ENCODE measurements around the gene PDE6G. TPM values are rescaled to one million over a fixed set of nuclear protein-coding genes. Genes with fewer than 3 reads are reported as not detected.

Gene PDE6G
- polyA plus RNA-seq, 4 donors, result 10.3 to 17.5 (median 15.2) TPM

DNA sequence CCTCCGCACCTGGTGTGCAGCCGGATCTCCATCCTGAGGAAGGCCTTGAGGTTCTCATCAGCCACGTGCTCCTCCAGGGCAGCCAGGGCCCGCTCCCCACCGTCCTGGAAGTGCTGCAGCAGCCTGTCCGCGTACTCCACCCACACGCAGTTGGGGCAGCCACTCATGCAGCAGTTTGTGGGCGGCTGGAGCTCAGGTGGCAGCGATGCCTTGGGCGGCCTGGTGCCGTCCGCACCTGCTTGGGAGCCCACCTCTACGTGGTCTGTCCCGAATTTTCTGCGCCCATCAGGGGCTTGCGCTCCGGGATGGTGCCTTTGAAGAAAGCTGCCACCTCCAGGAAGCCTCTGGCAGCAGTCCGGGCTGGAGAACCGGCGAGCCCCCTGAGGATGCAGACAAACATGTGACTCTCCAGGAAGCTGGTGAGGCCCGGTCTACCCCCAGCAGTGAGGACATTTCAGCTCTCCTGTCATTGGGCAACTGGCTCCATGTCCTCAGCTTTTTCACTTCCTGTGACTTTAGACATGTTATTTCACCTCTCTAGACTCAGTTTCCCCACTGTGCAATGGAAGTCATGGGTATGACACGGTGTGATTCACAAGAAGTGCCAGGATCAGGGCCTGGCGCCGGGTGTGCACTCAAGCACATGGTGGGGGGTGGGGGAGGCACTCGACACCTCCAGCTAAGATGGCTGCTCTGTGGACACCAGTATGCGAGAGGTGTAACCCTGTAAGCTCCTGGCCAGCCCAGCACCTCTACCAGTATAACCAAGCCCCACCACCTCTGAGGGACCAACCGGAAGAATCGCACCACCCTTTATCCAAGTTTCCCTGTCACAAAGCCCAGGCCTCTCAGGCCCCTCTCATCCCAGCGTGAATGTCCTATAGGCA lies 9.1 kb upstream of the PDE6G start:
- no peak for DNase-seq (ENCODE audit: low read depth in 4 of 4, low spot score in 3 of 4)

DNA sequence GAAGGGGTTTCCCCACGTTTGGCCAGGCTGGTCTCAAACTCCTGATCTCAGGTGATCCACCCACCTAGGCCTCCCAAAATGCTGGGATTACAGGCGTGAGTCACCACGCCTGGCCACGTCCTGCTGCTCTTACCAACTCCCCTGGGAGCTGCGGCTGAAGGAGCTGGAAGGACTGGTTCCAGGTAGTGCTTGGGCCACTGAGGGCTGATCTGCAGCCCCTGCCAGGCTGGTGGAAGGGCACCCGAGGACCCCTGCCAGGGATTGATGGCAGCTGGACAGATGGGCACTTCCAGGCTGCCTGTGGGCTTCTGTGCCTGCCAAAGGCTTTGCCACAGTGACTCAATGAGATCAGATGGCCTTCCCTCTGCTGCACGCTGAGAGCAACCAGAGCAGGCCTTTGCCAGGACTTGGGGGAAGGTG lies 7.7 kb upstream of the PDE6G start:
- DNase-seq (ENCODE audit: low read depth in 4 of 4, low spot score in 3 of 4), result no peak

DNA sequence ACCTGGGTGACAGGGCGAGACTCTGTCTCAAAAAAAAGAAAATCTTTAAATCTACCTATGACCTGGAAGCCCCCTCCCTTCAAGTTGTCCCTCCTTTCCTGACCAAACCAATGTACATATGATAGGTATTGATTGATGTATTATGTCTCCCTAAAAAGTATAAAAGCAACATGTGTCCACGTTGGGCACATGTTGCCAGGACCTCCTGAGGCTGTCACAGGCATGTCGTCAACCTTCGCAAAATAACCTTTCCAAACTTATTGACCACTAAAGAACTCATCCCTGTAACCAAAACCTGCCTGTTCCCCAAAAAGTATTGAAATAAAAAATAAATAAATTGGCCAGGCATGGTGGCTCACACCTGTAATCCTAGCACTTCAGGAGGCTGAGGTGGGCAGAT lies 5.7 kb upstream of the PDE6G start:
- no peak for DNase-seq (ENCODE audit: low read depth in 4 of 4, low spot score in 3 of 4)

DNA sequence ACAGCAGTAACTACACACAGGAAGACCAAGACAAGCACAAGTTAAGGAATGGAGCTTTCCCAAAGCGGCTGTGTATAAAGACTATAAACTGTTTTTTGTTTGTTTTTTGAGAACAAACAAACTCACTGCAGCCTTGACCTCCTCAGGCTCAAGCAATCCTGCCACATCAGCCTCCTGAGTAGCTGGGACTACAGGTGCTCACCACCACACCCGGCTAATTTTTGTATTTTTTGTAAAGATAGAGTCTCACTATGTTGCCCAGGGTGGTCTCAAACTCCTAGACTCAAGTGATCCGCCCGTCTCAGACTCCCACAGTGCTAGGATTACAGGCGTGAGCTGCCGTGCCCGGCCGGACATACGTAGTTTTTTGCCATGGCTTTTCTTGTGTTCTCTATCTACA lies 4.1 kb upstream of the PDE6G start:
- no peak for DNase-seq (ENCODE audit: low read depth in 4 of 4, low spot score in 3 of 4)

DNA sequence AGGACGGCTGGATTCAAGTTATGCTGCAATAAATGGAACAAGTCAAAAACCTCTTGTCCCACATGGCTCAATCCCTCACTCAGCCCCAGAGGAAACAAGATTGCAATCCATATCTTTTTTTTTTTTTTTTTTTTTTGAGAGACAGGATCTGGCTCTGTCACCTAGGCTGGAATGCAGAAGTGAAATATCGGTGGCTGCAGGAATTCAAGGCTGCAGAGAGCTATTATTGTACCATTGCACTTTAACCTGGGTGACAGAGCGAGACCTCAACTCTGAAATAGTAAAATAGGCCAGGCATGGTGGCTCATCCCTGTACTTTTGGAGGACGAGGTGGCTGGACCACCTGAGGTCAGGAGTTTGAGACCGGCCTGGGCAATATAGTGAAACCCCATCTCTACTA lies 2.7 kb upstream of the PDE6G start:
- no peak for DNase-seq (ENCODE audit: low read depth in 4 of 4, low spot score in 3 of 4)

DNA sequence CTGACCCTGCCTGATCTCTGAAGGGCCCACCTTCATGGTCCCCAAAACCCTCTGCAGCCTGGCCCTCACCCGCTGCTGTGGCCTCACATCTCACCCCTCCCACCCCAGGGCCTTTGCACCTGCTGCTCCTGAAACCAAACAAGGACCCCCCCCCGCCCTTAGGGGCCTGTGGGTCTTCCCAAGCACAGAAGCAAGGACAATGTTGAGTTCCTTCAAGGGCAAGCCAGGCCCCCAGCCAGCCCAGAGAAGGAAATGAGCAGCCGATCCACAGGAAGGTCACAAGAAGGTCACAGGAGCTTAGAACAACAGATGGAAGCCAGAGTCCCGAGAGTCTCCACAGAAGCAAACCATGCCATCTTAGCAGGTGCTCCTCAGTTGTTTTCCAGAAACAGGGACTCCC lies 493 bp upstream of the PDE6G start:
- no peak for DNase-seq (ENCODE audit: low read depth in 4 of 4, low spot score in 3 of 4)

DNA sequence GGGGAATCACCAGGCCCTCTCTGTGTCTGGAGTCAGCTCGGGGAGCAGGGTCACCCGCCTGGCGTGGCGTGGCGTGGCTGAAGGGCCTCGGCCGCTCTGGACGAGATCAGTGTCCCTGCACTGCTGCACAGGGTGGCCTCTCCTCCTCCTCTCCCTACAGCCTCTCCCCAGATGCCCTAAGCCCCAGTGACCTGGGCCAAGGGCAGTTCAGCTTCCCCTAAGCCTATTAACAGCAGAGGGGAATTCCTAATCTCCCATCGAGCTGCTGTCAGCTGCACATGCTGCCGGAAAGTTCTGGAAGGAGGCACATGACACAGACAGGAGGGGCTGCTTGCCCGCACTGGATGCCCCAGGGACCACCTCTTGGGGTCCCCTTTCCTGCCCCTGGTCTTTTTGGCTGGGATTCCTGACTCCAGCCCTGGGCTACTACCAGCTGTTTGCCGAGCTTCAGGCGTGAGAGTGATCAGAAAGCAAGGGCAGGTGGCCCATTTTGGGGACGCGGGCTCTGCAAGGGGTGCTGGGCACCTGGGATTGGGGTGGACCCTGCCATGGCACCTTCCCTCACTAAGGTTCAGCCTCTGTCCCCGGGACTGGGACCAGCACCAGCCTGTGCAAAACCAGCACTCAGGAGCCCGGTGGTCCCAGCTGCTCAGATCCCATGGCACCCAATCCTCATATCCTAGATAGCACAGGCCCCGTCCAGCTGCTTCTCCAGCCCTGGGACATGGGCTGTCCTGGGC lies 794 bp downstream of the PDE6G start:
- no peak for DNase-seq (ENCODE audit: low read depth in 4 of 4, low spot score in 3 of 4)

DNA sequence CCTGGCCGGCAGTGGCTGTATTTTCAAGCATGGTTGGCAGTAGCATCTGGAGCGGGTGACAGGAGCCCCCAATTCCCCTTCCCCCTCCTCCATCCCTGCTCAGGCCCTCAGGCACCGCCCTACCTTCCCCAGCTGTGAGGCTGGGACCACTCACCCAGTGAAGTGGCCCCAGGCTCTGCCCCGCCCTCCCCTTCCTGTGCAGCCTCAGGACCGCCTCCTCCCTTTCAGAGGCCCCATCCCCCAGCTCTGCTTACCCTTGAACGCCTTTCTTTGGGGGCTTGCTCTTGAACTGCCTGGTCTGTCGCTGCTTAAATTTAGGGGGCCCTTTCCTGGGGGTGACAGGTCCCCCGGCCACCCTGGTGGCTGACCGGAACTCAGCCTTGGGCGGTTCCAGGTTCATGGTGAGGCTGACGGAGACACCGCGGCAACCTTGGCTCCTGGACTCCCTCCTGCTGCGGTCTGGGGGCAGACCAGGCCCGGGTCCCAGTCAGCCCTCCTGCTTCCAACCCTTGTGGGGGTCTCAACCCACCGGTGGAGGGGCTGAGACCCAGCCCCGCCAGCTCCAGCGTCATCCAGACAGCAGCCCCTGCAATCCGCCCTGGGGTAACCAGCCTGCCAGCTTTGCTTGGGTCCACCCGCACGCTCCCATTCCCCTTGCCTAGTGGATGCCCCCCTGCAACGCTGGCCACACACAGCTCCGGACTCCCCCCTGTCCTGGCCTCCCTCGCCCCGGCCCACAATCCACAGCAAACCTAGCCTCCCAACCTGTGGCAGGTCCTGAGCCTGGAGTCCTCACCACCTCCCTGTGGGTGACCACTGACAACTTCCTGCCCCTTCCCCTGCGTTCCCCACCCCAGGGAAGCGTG lies 3.2 kb downstream of the PDE6G start:
- DNase-seq (ENCODE audit: low read depth in 4 of 4, low spot score in 3 of 4), result no peak

DNA sequence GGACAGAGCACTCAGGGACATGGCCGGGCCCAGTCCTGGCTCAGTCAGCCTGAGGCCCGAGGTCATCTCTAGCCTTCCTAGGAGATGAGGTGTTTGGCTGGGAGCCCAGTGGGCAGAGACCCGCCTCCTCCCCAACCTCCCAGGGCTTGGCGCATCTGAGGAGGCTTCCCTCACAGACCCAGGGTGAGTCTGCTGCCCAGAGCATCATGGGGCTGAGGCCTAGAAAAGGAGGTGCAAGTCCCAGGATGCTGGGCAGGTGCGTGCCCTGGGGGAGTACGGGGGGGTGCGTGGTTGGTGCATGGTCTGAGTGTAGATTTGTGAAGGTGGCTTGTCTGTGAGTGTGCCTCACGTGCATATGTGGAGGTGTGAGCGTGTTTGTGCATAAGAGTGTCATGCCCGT lies 4.7 kb downstream of the PDE6G start:
- DNase-seq (ENCODE audit: low read depth in 4 of 4, low spot score in 3 of 4), result no peak

DNA sequence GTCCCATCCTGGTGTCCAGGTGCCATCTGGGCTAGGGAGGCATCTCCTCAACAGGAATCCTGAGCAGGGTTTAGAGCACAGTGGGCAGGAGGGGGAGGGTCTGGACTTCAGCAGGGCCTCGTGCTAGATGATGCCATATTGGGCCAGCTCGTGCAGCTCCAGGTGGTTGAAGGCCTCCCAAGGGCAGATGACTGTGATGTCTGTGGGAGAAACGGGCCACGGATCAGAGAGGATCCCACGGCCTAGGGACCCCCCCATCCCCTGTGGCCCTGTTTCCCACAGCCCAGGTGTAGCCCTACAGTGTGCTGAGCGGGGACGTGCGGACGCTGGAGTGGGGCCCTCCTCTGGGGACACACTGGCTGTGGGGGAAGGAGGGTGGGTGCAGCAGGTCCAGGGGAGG lies 5.4 kb downstream of the PDE6G start:
- no peak for DNase-seq (ENCODE audit: low read depth in 4 of 4, low spot score in 3 of 4)

DNA sequence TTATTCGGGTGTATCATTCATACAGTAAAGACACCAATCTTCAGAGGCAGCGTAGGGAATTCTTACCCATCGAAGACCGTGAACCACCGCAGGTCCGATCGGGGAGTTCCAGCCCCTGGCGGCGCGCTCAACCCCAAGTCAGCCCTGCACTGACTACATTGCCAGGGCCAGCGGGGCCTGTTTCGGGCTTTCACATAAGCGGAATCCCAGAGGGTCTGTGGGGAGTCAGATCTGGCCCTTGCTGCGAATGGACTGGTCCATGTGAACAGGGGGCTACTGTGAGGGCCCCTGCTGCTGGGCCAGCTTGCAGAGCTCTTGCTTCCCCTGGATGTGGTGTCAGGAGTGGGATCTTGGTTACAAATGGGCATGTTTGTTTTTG lies 7.6 kb downstream of the PDE6G start:
- DNase-seq (ENCODE audit: low read depth in 4 of 4, low spot score in 3 of 4), result no peak

DNA sequence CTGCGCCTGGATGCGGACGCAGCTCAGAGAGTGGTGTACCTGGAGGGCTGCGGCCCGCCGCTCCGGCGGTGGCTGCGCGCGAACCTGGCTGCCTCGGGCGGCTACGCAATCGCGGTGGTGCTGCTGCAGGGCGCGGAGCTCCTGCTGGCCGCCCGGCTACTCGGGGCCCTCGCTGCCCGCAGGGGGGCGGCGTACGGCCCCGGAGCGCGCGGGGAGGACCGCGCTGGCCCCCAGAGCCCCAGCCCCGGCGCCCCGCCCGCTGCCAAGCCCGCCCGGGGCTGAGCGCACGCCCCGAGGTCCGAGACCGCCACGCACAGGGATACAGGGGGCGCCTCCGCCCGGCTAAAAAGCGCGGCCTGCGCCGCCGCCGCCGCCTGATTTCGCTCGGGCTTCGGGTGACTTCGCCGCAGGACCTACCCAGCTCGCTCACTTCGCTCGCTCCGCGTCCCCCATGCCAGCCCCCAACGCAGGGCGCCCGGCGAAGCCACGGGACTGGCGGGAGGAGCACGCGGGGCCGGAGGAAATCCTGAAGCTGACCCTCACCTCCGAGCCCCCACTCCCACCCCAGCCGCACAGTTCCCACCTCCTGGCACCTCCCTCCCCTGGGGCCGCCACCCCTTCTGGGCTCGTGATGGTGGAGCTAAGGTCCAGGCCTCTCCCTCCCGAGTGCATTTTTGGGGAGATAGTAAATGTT lies 8.2 kb downstream of the PDE6G start:
- DNase-seq (ENCODE audit: low read depth in 4 of 4, low spot score in 3 of 4), result no peak

DNA sequence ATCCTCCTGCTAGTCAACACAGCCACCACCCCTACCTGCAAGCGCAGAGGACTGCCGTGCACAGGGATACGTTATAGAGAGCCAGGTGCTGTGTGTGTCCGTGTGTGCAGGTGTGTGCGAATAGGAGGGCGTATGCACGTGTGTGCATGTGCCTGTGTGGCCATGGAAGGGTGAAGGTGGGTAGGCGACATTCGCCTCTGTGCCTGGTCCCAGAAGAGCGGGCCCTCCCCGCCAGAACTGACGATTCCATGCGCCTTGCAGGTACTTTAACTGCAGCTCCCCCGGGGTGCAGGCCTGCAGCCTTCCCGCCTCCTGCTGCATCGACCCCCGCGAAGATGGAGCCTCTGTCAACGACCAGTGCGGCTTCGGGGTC lies 8.7 kb downstream of the PDE6G start:
- DNase-seq (ENCODE audit: low read depth in 4 of 4, low spot score in 3 of 4), result no peak

DNA sequence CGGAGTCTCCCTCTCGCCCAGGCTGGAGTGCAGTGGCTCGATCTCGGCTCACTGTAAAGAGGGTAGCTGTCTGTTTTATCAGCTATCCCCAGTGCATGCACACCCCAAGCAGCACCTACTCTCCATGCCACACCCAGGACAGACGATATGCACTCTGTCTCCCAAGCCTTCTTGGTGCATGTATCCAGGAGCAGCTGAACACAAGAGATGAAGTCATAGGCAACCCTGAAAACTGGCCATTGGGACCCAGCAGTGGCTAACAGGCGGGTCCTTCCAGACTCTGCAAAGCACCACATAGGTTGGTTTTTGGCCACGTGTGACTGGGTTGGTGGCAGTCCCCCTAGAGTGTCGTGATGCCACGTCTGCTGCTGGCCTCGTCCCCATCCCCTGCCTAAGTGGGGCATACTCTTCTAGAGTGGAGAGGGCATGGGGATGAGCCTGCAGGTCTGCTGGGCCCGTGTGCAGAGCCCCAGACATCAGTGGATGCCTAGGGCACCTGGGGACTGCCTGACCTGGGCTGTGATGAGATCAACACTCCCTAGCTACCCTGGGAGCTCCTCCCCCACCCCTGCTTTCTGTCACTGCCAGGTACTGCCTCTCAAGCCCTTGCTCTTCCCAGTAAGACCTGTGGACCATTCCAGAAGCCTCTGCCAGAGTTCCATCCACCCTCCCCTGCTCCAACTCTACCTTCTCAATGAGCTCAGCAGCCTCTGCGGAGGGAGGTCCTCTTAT lies 9.3 kb downstream of the PDE6G start:
- DNase-seq (ENCODE audit: low read depth in 4 of 4, low spot score in 3 of 4), result no peak

DNA sequence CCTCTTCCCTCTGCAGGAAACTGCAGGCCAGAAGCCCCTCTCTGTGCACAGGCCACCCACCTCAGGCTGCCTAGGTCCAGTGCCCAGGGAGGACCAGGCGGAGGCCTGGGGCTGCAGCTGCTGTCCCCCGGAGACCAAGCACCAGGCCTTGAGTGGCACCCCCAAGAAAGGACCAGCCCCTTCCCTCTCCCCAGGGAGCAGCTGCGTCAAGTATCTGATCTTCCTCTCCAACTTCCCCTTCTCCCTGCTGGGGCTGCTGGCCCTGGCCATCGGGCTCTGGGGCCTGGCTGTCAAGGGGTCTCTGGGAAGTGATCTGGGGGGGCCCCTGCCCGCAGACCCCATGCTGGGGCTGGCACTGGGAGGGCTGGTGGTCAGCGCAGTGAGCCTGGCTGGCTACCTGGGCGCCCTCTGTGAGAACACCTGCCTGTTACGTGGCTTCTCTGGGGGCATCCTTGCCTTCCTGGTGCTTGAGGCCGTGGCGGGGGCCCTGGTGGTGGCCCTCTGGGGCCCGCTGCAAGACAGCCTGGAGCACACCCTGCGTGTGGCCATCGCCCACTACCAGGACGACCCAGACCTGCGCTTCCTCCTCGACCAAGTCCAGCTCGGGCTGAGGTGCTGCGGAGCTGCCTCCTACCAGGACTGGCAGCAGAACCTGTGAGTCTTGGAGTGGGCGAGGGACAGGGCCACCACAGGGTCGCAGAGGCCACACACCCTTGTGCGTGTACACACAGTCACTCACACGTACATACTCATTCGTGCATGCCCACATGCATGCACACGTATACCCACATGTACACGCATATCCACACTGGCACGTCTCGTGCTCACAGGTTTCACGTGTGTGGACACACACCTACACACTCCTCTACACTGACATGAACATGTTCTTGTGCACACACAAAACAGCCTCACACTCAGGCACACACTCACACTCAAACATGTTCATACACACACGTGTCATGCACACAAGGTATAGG lies 11.1 kb downstream of the PDE6G start:
- DNase-seq (ENCODE audit: low read depth in 4 of 4, low spot score in 3 of 4), result no peak

DNA sequence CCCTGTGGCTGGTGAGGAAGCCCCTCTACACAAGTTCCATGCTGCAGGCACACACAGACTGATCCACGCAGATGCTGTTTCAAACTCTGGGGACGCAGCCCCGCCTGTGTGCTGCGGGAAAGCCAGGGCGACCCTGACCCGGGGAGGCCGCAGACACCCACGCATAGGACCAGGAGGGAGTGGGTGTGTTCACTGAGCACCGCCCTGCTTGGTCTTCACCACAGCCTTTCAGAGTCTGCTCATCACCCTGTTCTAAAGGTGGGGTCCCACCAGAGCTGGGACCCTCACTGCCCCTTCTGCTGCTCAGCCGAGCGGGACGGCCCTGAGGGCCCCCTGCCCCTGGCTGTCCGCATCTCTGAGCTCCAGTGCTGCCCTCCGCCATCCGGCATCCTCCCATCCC lies 11.8 kb downstream of the PDE6G start:
- DNase-seq (ENCODE audit: low read depth in 4 of 4, low spot score in 3 of 4), result no peak

DNA sequence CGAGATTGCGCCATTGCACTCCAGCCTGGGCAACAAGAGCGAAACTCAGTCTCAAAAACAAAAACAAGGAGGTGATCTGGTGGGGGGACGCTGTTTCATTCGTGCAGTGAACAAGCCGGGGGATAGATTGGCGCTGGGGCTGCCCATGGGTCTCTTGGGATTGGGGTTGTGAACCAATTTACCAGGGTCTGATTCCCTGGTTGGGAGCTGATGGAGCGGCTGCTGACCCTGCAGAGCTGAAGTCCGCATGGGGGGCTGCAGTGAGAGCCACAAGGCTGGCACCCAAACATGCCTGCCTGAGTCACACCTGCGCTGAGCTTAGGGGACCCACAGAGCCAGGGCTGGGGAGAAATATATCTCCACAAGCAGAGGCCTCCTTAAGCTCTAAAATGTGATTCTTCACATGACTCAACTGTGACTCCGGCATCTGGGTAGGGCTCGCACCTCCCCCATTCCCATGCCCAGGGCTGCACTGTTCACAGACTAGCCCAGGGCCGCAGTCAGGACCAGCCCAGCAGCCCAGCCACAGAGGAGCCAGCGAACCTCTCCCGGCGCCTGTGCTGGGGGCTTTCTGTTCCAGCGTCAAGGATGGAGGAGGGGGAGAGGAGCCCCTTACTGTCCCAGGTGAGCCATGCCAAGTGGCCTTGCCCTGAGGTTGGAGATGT lies 14.4 kb downstream of the PDE6G start:
- DNase-seq (ENCODE audit: low read depth in 4 of 4, low spot score in 3 of 4), result no peak

DNA sequence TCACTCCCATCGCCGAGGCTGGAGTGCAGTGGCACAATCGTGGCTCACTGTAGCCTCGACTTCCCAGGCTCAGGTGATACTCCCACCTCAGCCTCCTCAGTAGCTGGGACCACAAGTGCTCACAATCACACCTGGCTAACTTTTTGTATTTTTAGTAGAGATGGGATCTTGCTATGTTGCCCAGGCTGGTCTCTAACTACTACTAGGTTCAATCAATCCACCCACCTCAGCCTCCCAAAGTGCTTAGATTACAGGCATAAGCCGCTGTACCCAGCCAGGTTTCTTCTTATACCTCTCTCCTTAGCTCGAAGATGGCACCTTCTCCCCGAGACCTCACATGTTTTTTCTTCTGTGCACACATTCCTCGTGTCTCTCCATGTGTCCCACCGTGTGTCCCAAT lies 16.3 kb downstream of the PDE6G start:
- no peak for DNase-seq (ENCODE audit: low read depth in 4 of 4, low spot score in 3 of 4)

Data from right renal pelvis (tissue), 4 donors.